Prostate gland (tissue), 2 donors: ENCODE results near the gene NUMA1. TPM values are rescaled to one million over a fixed set of nuclear protein-coding genes. Genes with fewer than 3 reads are reported as not detected.

Experiments used
- DNase-seq: peaks from one replicate; pipeline ENCODE4 v3.0.0-alpha.2; 2019; ENCODE audit warnings: low spot score
- H3K27ac ChIP-seq, 2 donors: fragments of 200-600 bp; sonication (generic); 2 replicates each; pipeline ENCODE4 v1.5.1; 2017 to 2019
- H3K27me3 ChIP-seq: fragments of 200-600 bp; sonication (generic); replicated peaks from 2 replicates; pipeline ENCODE4 v1.5.1; 2019; ENCODE audit not compliant: insufficient read depth
- H3K36me3 ChIP-seq, 2 donors: fragments of 200-600 bp; sonication (generic); 1 replicate in 1 of 2; 2 replicates in 1 of 2; pipeline versions ENCODE4 v1.5.1 to v1.8.1; 2017 to 2019
- H3K4me1 ChIP-seq: fragments of 200-600 bp; sonication (generic); replicated peaks from 2 replicates; pipeline ENCODE4 v1.5.1; 2019
- H3K4me3 ChIP-seq, 2 donors: fragments of 200-600 bp; sonication (generic); 2 replicates each; pipeline ENCODE4 v1.5.1; 2017 to 2019
- H3K9me3 ChIP-seq: fragments of 200-600 bp; sonication (generic); 2 replicates; pipeline ENCODE4 v1.5.1; 2017
- CTCF ChIP-seq, 4 experiments: fragments of 200-600 bp in 2 of 4; fragments of 450-650 bp in 2 of 4; sonication (generic) in 2 of 4; IDR thresholded peaks; 1 replicate in 3 of 4; 2 replicates in 1 of 4; pipeline ENCODE4 v1.5.1; 2016 to 2019; ENCODE audit warnings: antibody characterized with exemption in 4 of 4, mild to moderate bottlenecking in 2 of 4, moderate library complexity in 2 of 4
- POLR2A ChIP-seq: fragments of 450-650 bp; IDR thresholded peaks from one replicate; pipeline ENCODE4 v1.6.1; 2016; ENCODE audit warnings: antibody characterized with exemption, mild to moderate bottlenecking
- POLR2AphosphoS5 ChIP-seq: sonication (generic); formaldehyde crosslinking; IDR thresholded peaks from one replicate; pipeline ENCODE4 v1.6.1; 2017; ENCODE audit warnings: antibody characterized with exemption
- WGBS: methylation state at CpG from one replicate; pipeline ENCODE4 v1.1.5; 2018; 5-methylcytosine and 5-hydroxymethylcytosine counted together
- intact Hi-C: fragments of 100-400 bp; cut with DNase I; formaldehyde crosslinking; loops from one replicate; pipeline ENCODE4 v1.14.2; 2022
- total RNA-seq, 2 donors: library from RNA; depleted of rRNA; stranded (reverse); fragments of >200 nt; gene quantifications; one replicate each; pipeline ENCODE4 v1.1.0, GENCODE V29; 2016

The NUMA1 gene
- total RNA-seq, 2 donors from 2014 or later, result 623 to 712 TPM

GRCh38 chr11:72045849-72046248, 34.5 kb downstream of the NUMA1 start:
- no peak for TF ChIP-seq POLR2AphosphoS5
- no peak for TF ChIP-seq POLR2A
- no peak for TF ChIP-seq CTCF (IDR thresholded peaks at IDR 0.05)
- Histone ChIP-seq H3K4me3 (no peak overlapping the region), H3K27me3 (no peaks in the 10 kb centered on the region), H3K4me1 (peaks cover 13% of the 10 kb centered on the region), H3K27ac (peak overlapping the region; percentile 4 to 98), H3K9me3 (no peaks in the 10 kb centered on the region), H3K36me3 (no peaks in the 10 kb centered on the region)
- no peak for DNase-seq
- intact Hi-C loops, result no loop called here
- WGBS, result 51% methylated on average over 5 of the region's 5 CpGs

- no peak for DNase-seq
- H3K36me3 ChIP-seq, result no peaks in the 10 kb centered on the region
- H3K27me3 ChIP-seq, result no peaks in the 10 kb centered on the region
- intact Hi-C loops, result no loop called here
- H3K4me1 ChIP-seq, result peaks cover 13% of the 10 kb centered on the region
- TF ChIP-seq POLR2A (no peak), POLR2AphosphoS5 (peak; percentile 21)
- no peaks in the 10 kb centered on the region for H3K9me3 ChIP-seq
- H3K4me3 ChIP-seq, result peak overlapping the region; percentile 38 to 51
- peak overlapping the region; percentile 97 to 98 for H3K27ac ChIP-seq
- 18% methylated on average over 5 of the region's 5 CpGs for WGBS
These were observed 38.1 kb downstream of the NUMA1 start for GRCh38 chr11:72042064-72042745.

GRCh38 chr11:72041364-72042063, 38.8 kb downstream of the NUMA1 start:
- TF ChIP-seq CTCF (IDR thresholded peaks at IDR 0.05), result no peak
- TF ChIP-seq POLR2AphosphoS5, result peak; percentile 70
- TF ChIP-seq POLR2A, result peak; percentile 59
- Histone ChIP-seq H3K4me1 (peaks cover 18% of the 10 kb centered on the region), H3K27me3 (no peaks in the 10 kb centered on the region), H3K9me3 (no peaks in the 10 kb centered on the region), H3K27ac (peak overlapping the region; percentile 97 to 98), H3K4me3 (peak overlapping the region; percentile 38 to 51), H3K36me3 (no peaks in the 10 kb centered on the region)
- WGBS, result 0% methylated on average over 23 of the region's 23 CpGs
- peak; percentile 81 for DNase-seq
- intact Hi-C loops, result loop anchor here (2.0 kb wide), 1 partner anchor 39 kb away; the partner anchor contains the start of genes LRRC51 and NUMA1

- Histone ChIP-seq H3K27ac (peak overlapping the region; percentile 97 to 98), H3K4me1 (peaks cover 25% of the 10 kb centered on the region), H3K4me3 (peak overlapping the region; percentile 38 to 51), H3K9me3 (no peaks in the 10 kb centered on the region), H3K27me3 (no peaks in the 10 kb centered on the region), H3K36me3 (no peaks in the 10 kb centered on the region)
- peak; percentile 97 for DNase-seq
- no peak for TF ChIP-seq CTCF (IDR thresholded peaks at IDR 0.05)
- peak; percentile 97 for TF ChIP-seq POLR2AphosphoS5
- TF ChIP-seq POLR2A, result peak; percentile 57
- under 1% methylated on average over 23 of the region's 23 CpGs for WGBS
- intact Hi-C loops, result loop anchor here (2.0 kb wide), 1 partner anchor 40 kb away; the partner anchor contains the start of genes LRRC51 and NUMA1
These were observed 39.6 kb downstream of the NUMA1 start for GRCh38 chr11:72040491-72041363.
